HAP-1 (cell line): Measurements from ENCODE around the gene FCAMR.

ENCODE experiments used
- DNase-seq, 2 experiments: peaks; one replicate each; pipeline ENCODE4 v3.0.0-alpha.2; 2016 to 2020; ENCODE audit warnings: low spot score in 2 of 2
- H3K27me3 ChIP-seq: fragments of 250-450 bp; sonication (Bioruptor Pico); 2 replicates; pipeline ENCODE4 v1.5.1; 2020; ENCODE audit warnings: low read depth, mild to moderate bottlenecking, moderate library complexity
- H3K36me3 ChIP-seq: fragments of 250-450 bp; sonication (Bioruptor Pico); replicated peaks from 2 replicates; pipeline ENCODE4 v1.5.1; 2020; ENCODE audit warnings: mild to moderate bottlenecking
- H3K4me1 ChIP-seq: fragments of 250-450 bp; sonication (Bioruptor Pico); 2 replicates; pipeline ENCODE4 v1.5.1; 2020; ENCODE audit warnings: mild to moderate bottlenecking
- H3K4me3 ChIP-seq: fragments of 250-450 bp; sonication (Bioruptor Pico); 2 replicates; pipeline ENCODE4 v1.5.1; 2020; ENCODE audit warnings: mild to moderate bottlenecking, moderate library complexity
- H3K9me3 ChIP-seq: fragments of 250-450 bp; sonication (Bioruptor Pico); 2 replicates; pipeline ENCODE4 v1.5.1; 2020; ENCODE audit warnings: mild to moderate bottlenecking, moderate library complexity
- in situ Hi-C: fragments of 300-500 bp; cut with MboI; formaldehyde crosslinking; loops from 3 replicates; pipeline ENCODE4 v1.14.3; 2020; ENCODE audit warnings: low sequenced_read_pairs, inconsistent platforms, mixed read lengths

FCAMR gene

DNA sequence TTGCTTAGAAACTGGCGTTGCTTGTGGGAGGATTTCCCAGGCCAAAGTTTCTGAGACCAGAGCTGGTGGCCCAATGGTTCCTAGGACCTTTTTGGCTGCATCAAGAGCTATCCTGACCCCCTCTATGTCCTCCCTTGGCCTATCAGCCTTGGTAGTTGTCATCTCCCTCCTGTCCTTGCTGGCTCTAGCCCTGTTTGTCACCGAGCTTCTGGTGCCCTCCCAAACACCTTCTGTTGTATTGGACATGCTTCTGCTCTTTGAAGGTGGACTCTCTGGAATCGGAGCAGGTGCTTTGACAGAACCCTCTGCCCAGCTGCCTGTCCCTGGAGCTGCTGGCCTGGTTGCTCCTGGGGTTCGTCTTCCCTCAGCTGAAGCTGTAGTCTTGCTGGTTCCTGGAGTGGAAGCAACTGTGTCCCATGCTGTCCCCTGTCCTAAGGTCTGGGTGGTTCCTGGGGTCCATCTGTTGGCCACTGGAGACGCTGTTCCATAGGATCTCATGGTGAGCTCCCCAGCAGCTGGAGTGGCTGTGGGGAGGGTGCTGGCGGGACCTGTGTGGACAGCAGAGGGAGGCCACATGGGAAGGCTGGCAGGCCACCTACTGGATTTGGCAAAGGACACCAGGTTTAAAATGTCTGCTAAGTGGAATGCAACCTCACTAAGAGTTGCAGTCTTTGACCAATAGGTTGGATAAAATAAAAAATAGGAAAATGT is 9.4 kb downstream of the FCAMR start:
- no peaks in the 10 kb centered on the region for H3K36me3 ChIP-seq
- no peaks in the 10 kb centered on the region for H3K4me1 ChIP-seq
- no peak overlapping the region for H3K4me3 ChIP-seq
- H3K27me3 ChIP-seq, result no peaks in the 10 kb centered on the region
- no peak for DNase-seq
- in situ Hi-C loops, result no loop called here
- H3K9me3 ChIP-seq, result no peaks in the 10 kb centered on the region

DNA sequence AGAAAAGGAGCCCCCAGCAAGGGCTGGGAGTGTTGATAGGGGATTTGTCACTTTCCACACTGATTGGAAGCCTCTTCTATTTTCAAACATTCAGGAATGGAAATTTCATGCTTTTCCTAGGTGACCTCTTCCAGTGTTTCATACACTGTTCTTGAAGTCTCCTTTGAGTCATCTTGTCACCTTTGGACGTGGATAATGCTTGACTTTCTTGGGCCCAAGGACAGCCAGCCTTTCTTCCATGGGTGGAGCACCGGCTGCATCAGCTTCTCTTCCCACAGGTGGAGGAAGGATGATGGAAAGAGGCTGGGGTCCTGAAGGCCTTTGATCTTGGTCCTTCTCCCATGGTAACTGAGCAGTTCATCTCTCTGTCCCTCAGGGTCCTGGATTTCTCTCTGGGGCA is 12.1 kb downstream of the FCAMR start:
- no peaks in the 10 kb centered on the region for H3K27me3 ChIP-seq
- no peaks in the 10 kb centered on the region for H3K4me1 ChIP-seq
- H3K9me3 ChIP-seq, result no peaks in the 10 kb centered on the region
- in situ Hi-C loops, result no loop called here
- H3K36me3 ChIP-seq, result no peaks in the 10 kb centered on the region
- H3K4me3 ChIP-seq, result no peak overlapping the region
- DNase-seq, result no peak

GRCh38 chr1:206957639-206958038 is 12.6 kb downstream of the FCAMR start:
- no peaks in the 10 kb centered on the region for H3K9me3 ChIP-seq
- no peaks in the 10 kb centered on the region for H3K27me3 ChIP-seq
- no peak overlapping the region for H3K4me3 ChIP-seq
- in situ Hi-C loops, result no loop called here
- no peaks in the 10 kb centered on the region for H3K4me1 ChIP-seq
- no peaks in the 10 kb centered on the region for H3K36me3 ChIP-seq
- DNase-seq, result no peak

DNA sequence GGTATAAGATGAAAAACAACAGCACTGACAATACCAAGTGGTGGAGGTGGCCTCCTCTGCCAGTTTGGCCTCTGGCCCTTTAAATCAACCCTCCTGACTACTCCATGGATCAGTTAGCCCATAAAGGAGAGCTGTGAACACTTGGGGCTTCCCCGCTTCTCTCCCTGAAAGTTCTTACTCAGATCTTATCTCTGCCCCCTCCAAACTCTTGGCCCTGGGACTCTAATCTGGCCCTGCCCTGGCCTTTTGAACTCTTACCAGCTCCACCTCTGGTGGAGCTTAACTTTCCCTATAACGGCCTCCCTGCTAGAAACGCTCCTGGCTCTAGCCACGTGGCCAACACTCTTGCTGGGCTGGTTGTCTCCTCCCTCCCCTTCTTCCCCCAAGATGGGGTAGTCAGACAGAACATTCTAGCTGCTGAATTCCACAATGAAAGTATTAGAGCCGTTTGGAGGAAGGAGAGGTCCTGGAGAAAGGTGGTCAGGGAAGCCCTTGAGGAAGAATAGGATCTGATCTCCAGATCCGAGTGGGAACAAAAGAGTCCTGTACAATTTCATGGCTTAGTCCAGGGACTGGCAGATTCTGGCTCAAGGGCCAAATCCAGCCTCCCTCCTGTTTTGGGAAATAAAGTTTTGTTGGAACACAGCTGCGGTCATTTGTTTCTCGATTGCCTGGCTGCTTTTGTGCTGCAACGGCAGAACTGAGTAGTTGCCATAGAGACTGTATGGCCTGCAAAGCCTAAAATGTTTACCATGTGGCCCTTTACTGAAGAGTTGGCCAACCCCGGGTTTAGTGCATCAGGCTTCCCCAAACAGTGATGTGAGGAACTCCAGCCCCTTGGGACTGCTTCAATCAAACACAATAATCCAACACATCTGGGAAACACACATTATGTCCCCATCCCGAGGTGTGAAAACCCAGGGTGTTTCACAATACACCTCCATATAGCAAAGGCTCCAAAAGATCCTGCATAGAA is 14.5 kb downstream of the FCAMR start:
- no peaks in the 10 kb centered on the region for H3K9me3 ChIP-seq
- no peak for DNase-seq
- no peaks in the 10 kb centered on the region for H3K4me1 ChIP-seq
- H3K4me3 ChIP-seq, result no peak overlapping the region
- in situ Hi-C loops, result no loop called here
- H3K27me3 ChIP-seq, result no peaks in the 10 kb centered on the region
- no peaks in the 10 kb centered on the region for H3K36me3 ChIP-seq

GRCh38 chr1:206954459-206955342 is 15.6 kb downstream of the FCAMR start:
- no peak for DNase-seq
- no peaks in the 10 kb centered on the region for H3K27me3 ChIP-seq
- in situ Hi-C loops, result no loop called here
- H3K9me3 ChIP-seq, result no peaks in the 10 kb centered on the region
- no peaks in the 10 kb centered on the region for H3K4me1 ChIP-seq
- no peak overlapping the region for H3K4me3 ChIP-seq
- H3K36me3 ChIP-seq, result no peaks in the 10 kb centered on the region

- no peak for DNase-seq
These were observed 16.6 kb downstream of the FCAMR start for GRCh38 chr1:206953626-206954025.

DNA sequence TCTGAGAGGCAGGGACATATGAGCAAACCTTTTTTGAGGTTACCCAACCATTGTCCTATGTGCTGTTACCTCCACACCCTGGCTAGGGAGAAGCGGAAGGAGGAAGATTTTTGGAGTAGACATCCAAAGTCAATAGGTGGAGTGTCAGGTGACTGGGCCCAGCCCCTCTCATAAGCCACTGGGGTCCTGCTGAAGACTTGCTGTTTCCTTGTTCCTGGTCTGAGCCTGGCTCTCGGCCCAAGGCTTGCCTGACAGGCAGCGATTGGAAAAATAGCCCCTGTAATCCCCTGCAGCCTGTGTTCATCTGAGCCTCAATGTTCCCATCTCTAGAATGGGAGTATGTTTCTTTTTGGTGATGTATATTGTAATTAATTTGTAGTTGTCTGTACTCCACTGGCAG is 17.1 kb downstream of the FCAMR start:
- no peak for DNase-seq
- in situ Hi-C loops, result no loop called here
- no peaks in the 10 kb centered on the region for H3K36me3 ChIP-seq
- no peaks in the 10 kb centered on the region for H3K27me3 ChIP-seq
- H3K9me3 ChIP-seq, result no peaks in the 10 kb centered on the region
- no peaks in the 10 kb centered on the region for H3K4me1 ChIP-seq
- no peak overlapping the region for H3K4me3 ChIP-seq

More at GRCh38 chr1:206953626-206954025, 16.6 kb downstream of the FCAMR start:
- Histone ChIP-seq H3K4me3 (no peak overlapping the region), H3K27me3 (no peaks in the 10 kb centered on the region), H3K36me3 (no peaks in the 10 kb centered on the region), H3K4me1 (no peaks in the 10 kb centered on the region), H3K9me3 (no peaks in the 10 kb centered on the region)
- in situ Hi-C loops, result no loop called here

- in situ Hi-C loops, result no loop called here
- Histone ChIP-seq H3K4me1 (no peaks in the 10 kb centered on the region), H3K27me3 (no peaks in the 10 kb centered on the region), H3K9me3 (no peaks in the 10 kb centered on the region), H3K4me3 (no peak overlapping the region), H3K36me3 (no peaks in the 10 kb centered on the region)
- no peak for DNase-seq
These were observed 18.1 kb downstream of the FCAMR start for GRCh38 chr1:206952171-206952570.

- in situ Hi-C loops, result no loop called here
- Histone ChIP-seq H3K4me1 (no peaks in the 10 kb centered on the region), H3K4me3 (no peak overlapping the region), H3K9me3 (no peaks in the 10 kb centered on the region), H3K27me3 (no peaks in the 10 kb centered on the region), H3K36me3 (no peaks in the 10 kb centered on the region)
- no peak for DNase-seq
These were observed 18.8 kb downstream of the FCAMR start for GRCh38 chr1:206951318-206952100.

DNA sequence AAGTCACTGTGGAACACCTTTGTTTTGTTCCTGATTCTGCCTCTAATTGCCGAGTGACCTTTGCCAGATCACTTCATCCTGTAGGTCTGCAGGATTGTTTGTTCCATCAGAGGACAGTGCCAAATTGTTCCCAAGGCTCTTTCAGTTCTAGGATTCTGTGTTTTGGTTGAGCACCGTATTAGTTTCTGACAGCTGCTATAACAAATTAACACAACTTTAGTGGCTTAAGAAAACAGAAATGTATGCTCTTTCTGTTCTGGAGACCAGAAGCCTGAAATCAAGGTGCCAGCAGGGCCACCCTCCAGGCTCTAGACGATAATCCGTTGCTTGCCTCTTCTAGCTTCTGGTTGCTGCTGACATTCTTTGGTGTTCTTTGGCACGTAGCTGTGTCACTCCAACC is 20.6 kb downstream of the FCAMR start:
- in situ Hi-C loops, result no loop called here
- no peak for DNase-seq
- H3K4me1 ChIP-seq, result no peaks in the 10 kb centered on the region

DNA sequence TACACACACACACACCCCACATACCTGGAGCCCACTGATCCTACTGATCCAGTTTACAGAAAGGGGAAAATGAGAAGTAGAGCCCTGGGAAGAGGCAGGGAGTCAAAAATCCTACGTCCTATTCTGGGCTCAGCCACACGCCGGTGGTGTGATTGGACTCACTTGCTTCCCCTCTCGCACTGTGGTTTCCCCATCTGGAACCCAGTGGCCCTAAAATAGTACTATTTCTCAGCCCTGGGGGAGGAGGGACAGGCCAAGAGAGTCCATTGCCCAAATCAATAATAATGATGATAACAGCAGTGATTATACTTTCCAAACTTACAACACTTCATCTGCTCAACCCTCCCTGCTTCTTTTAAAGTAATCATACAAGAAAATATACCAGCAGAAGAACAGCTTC is 21.1 kb downstream of the FCAMR start:
- no peaks in the 10 kb centered on the region for H3K9me3 ChIP-seq
- in situ Hi-C loops, result no loop called here
- no peaks in the 10 kb centered on the region for H3K36me3 ChIP-seq
- no peak for DNase-seq
- H3K4me1 ChIP-seq, result no peaks in the 10 kb centered on the region
- no peaks in the 10 kb centered on the region; the same call in 1 of the 2 replicates for H3K27me3 ChIP-seq
- H3K4me3 ChIP-seq, result no peak overlapping the region

More for the DNA sequence above, 20.6 kb downstream of the FCAMR start:
- no peaks in the 10 kb centered on the region for H3K9me3 ChIP-seq
- no peaks in the 10 kb centered on the region for H3K36me3 ChIP-seq
- no peaks in the 10 kb centered on the region; the same call in 1 of the 2 replicates for H3K27me3 ChIP-seq
- H3K4me3 ChIP-seq, result no peak overlapping the region

GRCh38 chr1:206947255-206947654 is 23.0 kb downstream of the FCAMR start:
- H3K4me1 ChIP-seq, result no peaks in the 10 kb centered on the region
- DNase-seq, result no peak
- no peak overlapping the region for H3K4me3 ChIP-seq
- in situ Hi-C loops, result no loop called here
- no peaks in the 10 kb centered on the region for H3K36me3 ChIP-seq
- no peaks in the 10 kb centered on the region for H3K9me3 ChIP-seq
- no peaks in the 10 kb centered on the region; the same call in 1 of the 2 replicates for H3K27me3 ChIP-seq

DNA sequence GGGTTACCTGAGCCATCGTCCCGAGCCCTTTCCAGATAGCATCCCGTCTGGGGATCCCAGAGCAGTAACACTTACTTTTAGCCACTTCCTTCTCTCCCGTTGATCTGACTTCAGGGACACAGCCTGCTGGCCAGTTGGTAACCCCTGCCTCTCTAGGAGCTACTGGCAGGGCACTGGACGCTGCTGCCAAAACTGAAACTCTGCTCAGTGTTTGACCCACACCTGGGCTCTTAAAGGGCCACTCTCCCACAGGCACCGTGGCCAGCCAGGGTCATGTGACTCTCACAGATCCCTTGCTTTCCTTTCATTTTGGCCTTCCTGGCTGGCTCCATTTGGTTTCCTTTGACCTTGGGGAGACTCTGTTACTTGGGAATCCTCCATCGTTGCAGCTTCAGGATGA is 24.0 kb downstream of the FCAMR start, which contains the start of gene PIGR:
Gene PIGR (minus strand): TSS at position 206 of the 400 bp plus-strand sequence. CDS start 5,935 bp downstream, outside the sequence.
- Histone ChIP-seq H3K9me3 (no peaks in the 10 kb centered on the region), H3K36me3 (no peaks in the 10 kb centered on the region), H3K4me1 (no peaks in the 10 kb centered on the region), H3K4me3 (no peak within 1 kb of the TSS), H3K27me3 (no peaks in the 10 kb centered on the region; the same call in 1 of the 2 replicates)
- in situ Hi-C loops, result no loop called here
- no peak for DNase-seq
